Astrocyte of the cerebellum (primary cell): Measurements from ENCODE around the gene GRK4.

ENCODE experiments used
- DNase-seq: peaks from one replicate; pipeline ENCODE4 v3.0.0-alpha.2; 2011; ENCODE audit warnings: low read depth
- H3K4me3 ChIP-seq: 2 replicates; pipeline ENCODE4 v1.5.1; 2011; ENCODE audit warnings: mild to moderate bottlenecking, low read depth, low read length, moderate library complexity
- CTCF ChIP-seq: IDR thresholded peaks from 2 replicates; pipeline ENCODE4 v1.5.1; 2012; ENCODE audit warnings: low read length, low read depth, moderate library complexity, mild to moderate bottlenecking; ENCODE audit errors: missing control alignments
- in situ Hi-C: cut with HindIII; loops from 2 replicates; pipeline ENCODE4 v1.10.0; 2017; ENCODE audit warnings: low sequenced_read_pairs

Gene GRK4

GRCh38 chr4:3022651-3023050 lies 59.3 kb downstream of the GRK4 start:
- TF ChIP-seq CTCF: no peak
- H3K4me3 ChIP-seq: no peak overlapping the region
- in situ Hi-C loops: no loop called here
- no peak for DNase-seq

- in situ Hi-C loops: no loop called here
- TF ChIP-seq CTCF: no peak
- no peak overlapping the region for H3K4me3 ChIP-seq
- no peak for DNase-seq
These were observed 62.5 kb downstream of the GRK4 start for GRCh38 chr4:3025881-3026280.

- in situ Hi-C loops: no loop called here
- TF ChIP-seq CTCF: no peak
These were observed 63.2 kb downstream of the GRK4 start for GRCh38 chr4:3026540-3026939.

GRCh38 chr4:3029464-3029863 lies 66.1 kb downstream of the GRK4 start:
- no peak overlapping the region for H3K4me3 ChIP-seq
- DNase-seq: no peak
- no peak for TF ChIP-seq CTCF
- in situ Hi-C loops: no loop called here

More at GRCh38 chr4:3026540-3026939, 63.2 kb downstream of the GRK4 start:
- DNase-seq: no peak
- H3K4me3 ChIP-seq: no peak overlapping the region

- in situ Hi-C loops: no loop called here
- TF ChIP-seq CTCF: no peak
- no peak overlapping the region for H3K4me3 ChIP-seq
- no peak for DNase-seq
These were observed 67.4 kb downstream of the GRK4 start for GRCh38 chr4:3030566-3031356.

- no peak for TF ChIP-seq CTCF
- in situ Hi-C loops: no loop called here
- H3K4me3 ChIP-seq: no peak overlapping the region
- no peak for DNase-seq
These were observed 68.1 kb downstream of the GRK4 start for GRCh38 chr4:3031357-3032082.
